Testis (tissue), 3 donors: ENCODE results near the gene ABCC9. TPM values are rescaled to one million over a fixed set of nuclear protein-coding genes. Genes with fewer than 3 reads are reported as not detected.

ENCODE experiments used
- DNase-seq: peaks from one replicate; pipeline ENCODE4 v3.0.0-alpha.2; 2019
- H3K27ac ChIP-seq, 2 donors: fragments of 200-600 bp; sonication (generic); one replicate each; pipeline ENCODE4 v1.5.1; 2019
- H3K27me3 ChIP-seq: fragments of 200-600 bp; sonication (generic); one replicate; pipeline ENCODE4 v1.5.1; 2019
- H3K36me3 ChIP-seq: fragments of 200-600 bp; sonication (generic); one replicate; pipeline ENCODE4 v1.5.1; 2017; ENCODE audit warnings: low read depth; ENCODE audit errors: missing control alignments
- H3K4me1 ChIP-seq: fragments of 200-600 bp; sonication (generic); one replicate; pipeline ENCODE4 v1.5.1; 2019
- H3K4me3 ChIP-seq, 2 donors: fragments of 200-600 bp; sonication (generic); one replicate each; pipeline ENCODE4 v1.5.1; 2017 to 2019
- H3K9me3 ChIP-seq: fragments of 200-600 bp; sonication (generic); one replicate; pipeline ENCODE4 v1.5.1; 2017
- POLR2A ChIP-seq: fragments of 450-650 bp; IDR thresholded peaks from one replicate; pipeline ENCODE4 v1.6.1; 2017; ENCODE audit warnings: antibody characterized with exemption, mild to moderate bottlenecking, moderate library complexity
- WGBS, 2 donors: methylation state at CpG; one replicate each; pipeline ENCODE4 v1.1.5; 2018; 5-methylcytosine and 5-hydroxymethylcytosine counted together
- intact Hi-C: fragments of 100-400 bp; cut with DNase I; formaldehyde crosslinking; loops from one replicate; pipeline ENCODE4 v1.15.1; 2023; ENCODE audit warnings: low total_unique reads
- polyA plus RNA-seq: library from polyadenylated mRNA; stranded (reverse); fragments of 350-450 nt; fragmentation: Illumina TruSeq; extraction: RNeasy Lipid Tissue Mini Kit (QIAGEN cat#74804); gene quantifications from one replicate; pipeline ENCODE4 v1.2.3, GENCODE V29; 2014; ENCODE audit warnings: low read depth, low replicate concordance; ENCODE audit not compliant: insufficient read depth
- total RNA-seq, 2 donors: library from RNA; depleted of rRNA; stranded (reverse); fragments of >200 nt; gene quantifications; one replicate each; pipeline ENCODE4 v1.2.3, GENCODE V29; 2016
- TF ChIP-seq, protein P1 (sequence below), 3 experiments: fragments of 450-650 bp in 2 of 3; fragments of 200-600 bp in 1 of 3; sonication (generic) in 1 of 3; IDR thresholded peaks; one replicate each; pipeline ENCODE4 v1.5.1; 2016 to 2019; ENCODE audit warnings: antibody characterized with exemption in 3 of 3, mild to moderate bottlenecking in 2 of 3, moderate library complexity in 1 of 3

Gene ABCC9
- total and polyA plus RNA-seq, 3 donors from 2014 or later = 2.1 to 2.7 (median 2.3) TPM

DNA sequence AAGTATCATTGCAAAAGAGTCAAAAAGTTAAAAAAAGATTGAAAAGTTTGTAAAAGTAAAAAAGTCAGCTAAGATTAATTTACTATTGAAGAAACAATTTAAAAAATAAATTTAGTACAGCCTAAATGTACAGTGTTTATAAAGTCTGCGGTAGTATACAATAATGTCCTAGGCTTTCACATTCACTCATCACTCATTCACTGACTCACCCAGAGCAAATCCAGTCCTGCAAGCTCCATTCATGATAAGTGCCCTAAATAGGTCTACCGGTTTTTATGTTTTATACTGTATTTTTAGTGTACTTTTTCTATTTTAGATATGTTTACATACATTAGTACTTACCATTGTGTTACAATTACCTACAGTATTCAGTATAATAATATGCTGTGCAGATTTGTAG, 43.9 kb upstream of the ABCC9 start:
- Histone ChIP-seq H3K4me1 (no peaks in the 10 kb centered on the region), H3K27me3 (no peaks in the 10 kb centered on the region), H3K4me3 (no peak overlapping the region), H3K36me3 (no peaks in the 10 kb centered on the region), H3K27ac (no peak overlapping the region), H3K9me3 (no peaks in the 10 kb centered on the region)
- intact Hi-C loops = loop anchor here (10.0 kb wide), 1 partner anchor 290 kb away; no protein-coding TSS in a partner anchor
- DNase-seq = no peak
- WGBS, 2 donors = 92 to 93% methylated on average over 2 of the region's 2 CpGs
- TF ChIP-seq POLR2A = no peak
- TF ChIP-seq, protein P1, sequence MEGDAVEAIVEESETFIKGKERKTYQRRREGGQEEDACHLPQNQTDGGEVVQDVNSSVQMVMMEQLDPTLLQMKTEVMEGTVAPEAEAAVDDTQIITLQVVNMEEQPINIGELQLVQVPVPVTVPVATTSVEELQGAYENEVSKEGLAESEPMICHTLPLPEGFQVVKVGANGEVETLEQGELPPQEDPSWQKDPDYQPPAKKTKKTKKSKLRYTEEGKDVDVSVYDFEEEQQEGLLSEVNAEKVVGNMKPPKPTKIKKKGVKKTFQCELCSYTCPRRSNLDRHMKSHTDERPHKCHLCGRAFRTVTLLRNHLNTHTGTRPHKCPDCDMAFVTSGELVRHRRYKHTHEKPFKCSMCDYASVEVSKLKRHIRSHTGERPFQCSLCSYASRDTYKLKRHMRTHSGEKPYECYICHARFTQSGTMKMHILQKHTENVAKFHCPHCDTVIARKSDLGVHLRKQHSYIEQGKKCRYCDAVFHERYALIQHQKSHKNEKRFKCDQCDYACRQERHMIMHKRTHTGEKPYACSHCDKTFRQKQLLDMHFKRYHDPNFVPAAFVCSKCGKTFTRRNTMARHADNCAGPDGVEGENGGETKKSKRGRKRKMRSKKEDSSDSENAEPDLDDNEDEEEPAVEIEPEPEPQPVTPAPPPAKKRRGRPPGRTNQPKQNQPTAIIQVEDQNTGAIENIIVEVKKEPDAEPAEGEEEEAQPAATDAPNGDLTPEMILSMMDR (IDR thresholded peaks at IDR 0.05) = no peak

DNA sequence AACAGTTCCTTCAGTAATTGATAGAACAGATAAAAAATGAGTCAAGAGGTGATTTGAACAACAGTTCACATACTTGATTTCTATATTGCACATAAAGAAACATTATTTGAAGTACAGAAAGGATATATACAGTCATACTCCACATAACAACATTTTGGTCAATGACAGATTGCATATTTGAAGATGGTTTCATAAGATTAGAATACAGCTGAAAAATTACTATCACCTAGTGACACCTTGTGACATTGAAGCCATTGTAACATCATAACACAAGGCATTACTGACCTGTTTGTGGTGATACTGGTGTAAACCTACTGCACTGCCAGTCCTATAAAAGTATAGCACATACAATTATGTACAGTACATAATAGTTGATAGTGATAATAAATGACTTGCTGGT, 43.1 kb upstream of the ABCC9 start:
- Histone ChIP-seq H3K27me3 (no peaks in the 10 kb centered on the region), H3K9me3 (no peaks in the 10 kb centered on the region), H3K36me3 (no peaks in the 10 kb centered on the region), H3K27ac (no peak overlapping the region), H3K4me1 (no peaks in the 10 kb centered on the region), H3K4me3 (no peak overlapping the region)
- no peak for TF ChIP-seq POLR2A
- TF ChIP-seq, protein P1 (IDR thresholded peaks at IDR 0.05) = no peak
- DNase-seq = no peak
- intact Hi-C loops = loop anchor here (10.0 kb wide), 1 partner anchor 290 kb away; no protein-coding TSS in a partner anchor

DNA sequence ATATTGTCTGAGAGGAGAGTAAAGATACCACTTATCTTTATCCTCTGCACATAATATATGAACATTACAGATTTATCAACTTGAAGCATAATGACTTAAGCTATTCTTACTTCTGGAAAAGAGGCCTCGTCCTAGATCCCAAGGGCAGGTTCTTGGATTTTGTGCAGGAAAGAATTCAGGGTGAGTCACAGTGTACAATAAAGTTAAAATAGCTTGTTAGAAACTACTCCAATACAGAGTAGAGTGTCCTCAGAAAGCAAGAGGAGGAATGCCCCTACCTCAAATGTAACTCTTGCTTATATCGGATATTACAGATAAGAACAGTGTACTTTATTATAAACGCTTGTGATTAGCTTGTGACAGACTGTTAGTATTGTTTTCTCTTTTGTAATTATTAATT, 41.9 kb upstream of the ABCC9 start:
- WGBS, 2 donors = 82 to 83% methylated on average over 3 of the region's 3 CpGs

DNA sequence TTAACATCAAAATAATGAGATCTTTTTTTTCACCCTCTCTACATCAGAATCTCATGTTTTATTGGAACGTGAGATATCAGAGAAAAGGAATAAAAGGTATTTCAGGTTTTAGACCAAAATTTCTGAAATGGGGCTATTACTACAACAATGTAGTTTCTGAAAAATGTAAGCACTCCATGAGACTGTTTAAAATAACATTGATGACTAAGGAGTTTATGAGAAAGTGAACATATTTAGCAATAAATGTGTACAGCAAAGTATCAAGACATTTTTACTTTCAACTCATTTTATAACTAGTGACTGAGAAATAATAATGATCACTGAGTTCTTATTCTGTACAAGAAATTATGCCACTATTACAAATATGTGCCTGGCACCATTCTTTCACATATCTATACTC, 39.3 kb upstream of the ABCC9 start:
- 86 to 92% methylated on average over 1 of the region's 1 CpG for WGBS, 2 donors
- H3K27ac ChIP-seq = no peak overlapping the region
- no peaks in the 10 kb centered on the region for H3K27me3 ChIP-seq
- TF ChIP-seq, protein P1 (IDR thresholded peaks at IDR 0.05) = no peak
- no peak for TF ChIP-seq POLR2A
- H3K4me3 ChIP-seq = no peak overlapping the region
- intact Hi-C loops = loop anchor here (10.0 kb wide), 1 partner anchor 286 kb away; no protein-coding TSS in a partner anchor
- H3K4me1 ChIP-seq = no peaks in the 10 kb centered on the region
- H3K36me3 ChIP-seq = no peaks in the 10 kb centered on the region
- no peaks in the 10 kb centered on the region for H3K9me3 ChIP-seq
- no peak for DNase-seq

More for the DNA sequence above, 41.9 kb upstream of the ABCC9 start:
- intact Hi-C loops = loop anchor here (10.0 kb wide), 1 partner anchor 288 kb away; no protein-coding TSS in a partner anchor
- TF ChIP-seq, protein P1 (IDR thresholded peaks at IDR 0.05) = no peak
- no peak for TF ChIP-seq POLR2A
- no peak overlapping the region for H3K4me3 ChIP-seq
- no peak for DNase-seq
- H3K4me1 ChIP-seq = no peaks in the 10 kb centered on the region
- H3K36me3 ChIP-seq = no peaks in the 10 kb centered on the region
- no peaks in the 10 kb centered on the region for H3K27me3 ChIP-seq
- no peak overlapping the region for H3K27ac ChIP-seq
- H3K9me3 ChIP-seq = no peaks in the 10 kb centered on the region

DNA sequence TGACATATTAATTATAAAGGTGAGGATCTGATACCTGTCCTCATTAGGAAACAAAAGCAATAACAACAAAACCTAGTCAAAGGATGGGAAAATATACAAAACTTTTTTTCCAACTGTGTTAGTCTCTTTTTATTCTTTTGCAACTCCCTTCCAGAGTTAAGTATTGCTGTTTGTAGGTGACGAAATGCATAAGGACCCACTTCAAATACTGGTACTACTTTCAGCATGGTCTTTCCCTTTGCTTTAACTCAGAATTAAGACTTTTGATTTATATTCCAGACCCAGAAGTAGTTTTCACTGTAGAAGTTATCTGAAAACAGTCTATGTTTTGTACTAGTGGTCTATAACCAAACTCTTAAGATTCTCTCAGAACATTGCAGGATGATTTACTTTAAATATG, 34.1 kb upstream of the ABCC9 start:
- Histone ChIP-seq H3K4me1 (no peaks in the 10 kb centered on the region), H3K27me3 (no peaks in the 10 kb centered on the region), H3K9me3 (no peaks in the 10 kb centered on the region), H3K4me3 (no peak overlapping the region), H3K36me3 (no peaks in the 10 kb centered on the region), H3K27ac (no peak overlapping the region)
- WGBS, 2 donors = 88% methylated on average over 1 of the region's 1 CpG
- TF ChIP-seq, protein P1 (IDR thresholded peaks at IDR 0.05) = no peak
- TF ChIP-seq POLR2A = no peak
- intact Hi-C loops = no loop called here
- no peak for DNase-seq
